ENCODE results near the gene NAPG. TPM values are rescaled to one million over a fixed set of nuclear protein-coding genes. Genes with fewer than 3 reads are reported as not detected.

The NAPG gene
- total and polyA plus RNA-seq, 10 of the 15 experiments (the other 5 are each of a cell fraction or from before 2014, with no cell fraction given): 20.5 to 34.8 (median 24.0) TPM

GRCh38 chr18:10487154-10487553, 38.7 kb upstream of the NAPG start:
- no peaks in the 10 kb centered on the region for H4K20me1 ChIP-seq (ENCODE audit: control insufficient read depth, insufficient read depth)
- H2AFZ ChIP-seq (ENCODE audit: control insufficient read depth, low read depth, low read length): no peak overlapping the region
- intact Hi-C loops (cut with micrococcal nuclease; ENCODE audit: unreplicated experiment) (loop anchor here (10.0 kb wide), 1 partner anchor 92 kb away; no protein-coding TSS in a partner anchor), in situ Hi-C loops (cut with MboI) (no loop called here)
- H3K27ac ChIP-seq (ENCODE audit: control insufficient read depth, insufficient read depth): no peak overlapping the region
- no peak overlapping the region for H3K9ac ChIP-seq (ENCODE audit: control insufficient read depth, insufficient read depth, low read length)
- no peaks in the 10 kb centered on the region for H3K27me3 ChIP-seq (replicated peaks in 1 of 2; ENCODE audit: control insufficient read depth in 2 of 2, insufficient read depth in 2 of 2, low read length in 1 of 2)
- H3K36me3 ChIP-seq (ENCODE audit: control insufficient read depth in 2 of 2, insufficient read depth in 2 of 2, low read length in 1 of 2): no peaks in the 10 kb centered on the region
- peaks cover 23% of the 10 kb centered on the region for H3K4me1 ChIP-seq (ENCODE audit: control insufficient read depth, insufficient read depth, low read length)
- no peaks in the 10 kb centered on the region for H3K79me2 ChIP-seq (ENCODE audit: control insufficient read depth, insufficient read depth, low read length)
- ChIA-PET CTCF (interaction anchor here (1.0 to 1.9 kb wide), 2 partner anchors 10 to 32 kb away, joined by 3 to 5 read pairs; no protein-coding TSS in a partner anchor), SMC1A (ENCODE audit: uncharacterized antibody, unreplicated experiment) (interaction anchor here (0.9 kb wide), 1 partner anchor 50 kb away, joined by 3 read pairs; no protein-coding TSS in a partner anchor), RAD21 (ENCODE audit: unreplicated experiment) (interaction anchor here (0.9 to 1.0 kb wide), 2 partner anchors 30 to 32 kb away, joined by 3 read pairs; no protein-coding TSS in a partner anchor), POLR2A (no interaction called here)
- no peak overlapping the region for H3K4me2 ChIP-seq (ENCODE audit: control insufficient read depth, insufficient read depth)
- H3K9me3 ChIP-seq (replicated peaks; ENCODE audit: control insufficient read depth, insufficient read depth, low read length): no peaks in the 10 kb centered on the region
- ATAC-seq: no peak
- no peak for FAIRE-seq
- BruUV-seq (replicated peaks): no TSS peak
- DNase-seq (ENCODE audit: low read depth, low spot score): no peak
- 32% methylated on average over 6 of the region's 6 CpGs for WGBS (ENCODE audit: insufficient coverage, insufficient replicate concordance, low lambda C conversion rate, missing lambda C conversion rate)
- no peak overlapping the region for H3K4me3 ChIP-seq
- no peak for TF ChIP-seq ZBED1 (IDR thresholded peaks at IDR 0.05; ENCODE audit: borderline replicate concordance)
- TF ChIP-seq TCF12 (IDR thresholded peaks at IDR 0.05; ENCODE audit: low read depth, low read length): no peak
- no peak for TF ChIP-seq CEBPZ (IDR thresholded peaks at IDR 0.05; ENCODE audit: low read depth, low read length)
- TF ChIP-seq TAF1 (IDR thresholded peaks at IDR 0.05; ENCODE audit: borderline replicate concordance, low read depth, low read length): no peak
- TF ChIP-seq SREBF1 (IDR thresholded peaks at IDR 0.05; ENCODE audit: low read length): no peak
- no peak for TF ChIP-seq PKNOX1 (IDR thresholded peaks at IDR 0.05)
- TF ChIP-seq ZBTB40 (IDR thresholded peaks at IDR 0.05; ENCODE audit: borderline replicate concordance): no peak
- no peak for TF ChIP-seq BCLAF1 (IDR thresholded peaks at IDR 0.05)
- no peak for TF ChIP-seq ATF2 (IDR thresholded peaks at IDR 0.05; ENCODE audit: low read length)
- TF ChIP-seq MYC (IDR thresholded peaks at IDR 0.05; ENCODE audit: insufficient read depth, insufficient read length, insufficient replicate concordance, low read length, severe bottlenecking): no peak
- no peak for TF ChIP-seq TCF7 (IDR thresholded peaks at IDR 0.05; ENCODE audit: borderline replicate concordance)

Data from GM12878 (cell line).